Uterus (tissue), 2 donors: ENCODE data around the gene NPRL2.

ENCODE experiments used
- CTCF ChIP-seq, 4 experiments: fragments of 200-600 bp in 2 of 4; fragments of 450-650 bp in 2 of 4; sonication (generic) in 2 of 4; IDR thresholded peaks; one replicate each; pipeline ENCODE4 v1.5.1; 2016 to 2019; ENCODE audit warnings: antibody characterized with exemption in 4 of 4, mild to moderate bottlenecking in 2 of 4, moderate library complexity in 1 of 4
- POLR2A ChIP-seq, 2 donors: fragments of 450-650 bp; IDR thresholded peaks; one replicate each; pipeline ENCODE4 v1.6.1; 2016; ENCODE audit warnings: antibody characterized with exemption in 2 of 2, mild to moderate bottlenecking in 1 of 2, moderate library complexity in 1 of 2

- TF ChIP-seq POLR2A (IDR thresholded peaks at IDR 0.05), result no peak
- TF ChIP-seq CTCF (IDR thresholded peaks at IDR 0.05), result no peak
Observed at GRCh38 chr3:50382722-50383121, 32.1 kb upstream of the NPRL2 start.
